RWPE1 (cell line): ENCODE results near the gene CELF6.

Source experiments
- CTCF ChIA-PET: fragments of 350-600 bp; sonication (Branson Sonifier 250); formaldehyde crosslinking; extraction: SDS; loops from one replicate; lab custom pipeline; 2021; lab: Yijun Ruan, JAX
- POLR2A ChIA-PET: fragments of 400-600 bp; formaldehyde crosslinking; extraction: SDS; loops from one replicate; lab custom pipeline; 2020; ENCODE audit warnings: antibody characterized with exemption; ENCODE audit not compliant: low non-redundant PET; lab: Yijun Ruan, JAX
- DNase-seq: peaks from one replicate; pipeline ENCODE4 v3.0.0; 2012; ENCODE audit warnings: low spot score
- H3K27ac ChIP-seq: fragments of 450-650 bp; 2 replicates; pipeline ENCODE4 v1.5.1; 2017
- TF ChIP-seq, protein P1 (sequence below): fragments of 450-650 bp; conservative IDR thresholded peaks from 2 replicates; pipeline ENCODE4 v1.5.1; 2017; ENCODE audit warnings: low read depth, mild to moderate bottlenecking

The CELF6 gene

DNA sequence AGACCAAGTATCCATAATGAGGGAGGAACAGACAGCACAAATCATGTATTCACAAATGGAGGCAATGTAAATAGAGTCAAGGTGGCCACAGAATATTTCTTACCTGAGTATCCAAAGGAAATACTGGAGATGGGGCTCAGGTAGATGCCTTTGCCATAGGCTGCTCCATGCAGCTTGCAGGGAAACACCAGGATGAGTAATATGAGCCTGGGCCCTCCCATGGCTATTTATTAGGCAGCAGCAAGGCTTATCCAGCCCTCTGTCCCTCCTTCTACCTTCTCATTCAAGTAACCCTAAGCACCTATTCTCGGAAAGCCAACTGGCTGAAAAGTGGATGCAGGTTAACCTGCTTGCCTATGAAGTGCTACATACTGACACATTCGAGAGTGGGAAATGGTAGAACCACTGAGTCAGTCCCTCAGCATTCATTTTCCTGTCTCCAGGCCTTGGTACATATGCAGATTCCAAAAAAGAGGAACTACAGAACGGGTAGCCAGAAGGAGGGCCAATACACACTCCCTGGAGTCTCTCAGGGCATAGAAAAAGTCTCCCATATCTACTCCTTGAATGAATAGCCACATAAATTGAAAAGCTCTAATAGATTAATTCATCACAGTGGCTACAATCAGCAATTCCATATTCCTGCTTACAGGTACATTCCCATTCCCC, 70.7 kb downstream of the CELF6 start:
- H3K27ac ChIP-seq: no peak overlapping the region
- ChIA-PET POLR2A (no interaction called here), CTCF (interaction anchor here (0.6 kb wide), 1 partner anchor 152 kb away, joined by 3 read pairs; no protein-coding TSS in a partner anchor)
- no peak for DNase-seq
- TF ChIP-seq, protein P1, sequence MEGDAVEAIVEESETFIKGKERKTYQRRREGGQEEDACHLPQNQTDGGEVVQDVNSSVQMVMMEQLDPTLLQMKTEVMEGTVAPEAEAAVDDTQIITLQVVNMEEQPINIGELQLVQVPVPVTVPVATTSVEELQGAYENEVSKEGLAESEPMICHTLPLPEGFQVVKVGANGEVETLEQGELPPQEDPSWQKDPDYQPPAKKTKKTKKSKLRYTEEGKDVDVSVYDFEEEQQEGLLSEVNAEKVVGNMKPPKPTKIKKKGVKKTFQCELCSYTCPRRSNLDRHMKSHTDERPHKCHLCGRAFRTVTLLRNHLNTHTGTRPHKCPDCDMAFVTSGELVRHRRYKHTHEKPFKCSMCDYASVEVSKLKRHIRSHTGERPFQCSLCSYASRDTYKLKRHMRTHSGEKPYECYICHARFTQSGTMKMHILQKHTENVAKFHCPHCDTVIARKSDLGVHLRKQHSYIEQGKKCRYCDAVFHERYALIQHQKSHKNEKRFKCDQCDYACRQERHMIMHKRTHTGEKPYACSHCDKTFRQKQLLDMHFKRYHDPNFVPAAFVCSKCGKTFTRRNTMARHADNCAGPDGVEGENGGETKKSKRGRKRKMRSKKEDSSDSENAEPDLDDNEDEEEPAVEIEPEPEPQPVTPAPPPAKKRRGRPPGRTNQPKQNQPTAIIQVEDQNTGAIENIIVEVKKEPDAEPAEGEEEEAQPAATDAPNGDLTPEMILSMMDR: no peak

DNA sequence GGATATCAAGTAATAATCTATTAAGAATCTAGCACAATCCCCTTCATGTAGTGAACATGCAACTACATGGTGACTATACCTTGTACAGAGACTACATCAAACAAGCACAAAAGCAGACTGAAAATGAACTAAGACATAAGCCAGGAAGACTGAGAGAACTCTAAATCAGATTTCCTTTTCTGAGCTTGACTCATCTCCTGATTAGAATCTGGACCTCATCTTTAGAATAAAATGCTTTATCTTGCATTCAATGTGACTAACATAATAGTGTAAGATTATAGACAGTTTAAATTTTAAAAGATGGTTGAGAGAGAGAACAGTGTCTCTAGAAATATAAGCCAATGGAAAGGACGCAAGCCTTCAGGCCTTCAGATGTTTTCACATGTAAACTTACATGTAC, 71.4 kb downstream of the CELF6 start:
- DNase-seq: no peak
- H3K27ac ChIP-seq: no peak overlapping the region
- ChIA-PET POLR2A (no interaction called here), CTCF (interaction anchor here (0.6 kb wide), 1 partner anchor 153 kb away, joined by 3 read pairs; no protein-coding TSS in a partner anchor)
- TF ChIP-seq, protein P1: no peak

DNA sequence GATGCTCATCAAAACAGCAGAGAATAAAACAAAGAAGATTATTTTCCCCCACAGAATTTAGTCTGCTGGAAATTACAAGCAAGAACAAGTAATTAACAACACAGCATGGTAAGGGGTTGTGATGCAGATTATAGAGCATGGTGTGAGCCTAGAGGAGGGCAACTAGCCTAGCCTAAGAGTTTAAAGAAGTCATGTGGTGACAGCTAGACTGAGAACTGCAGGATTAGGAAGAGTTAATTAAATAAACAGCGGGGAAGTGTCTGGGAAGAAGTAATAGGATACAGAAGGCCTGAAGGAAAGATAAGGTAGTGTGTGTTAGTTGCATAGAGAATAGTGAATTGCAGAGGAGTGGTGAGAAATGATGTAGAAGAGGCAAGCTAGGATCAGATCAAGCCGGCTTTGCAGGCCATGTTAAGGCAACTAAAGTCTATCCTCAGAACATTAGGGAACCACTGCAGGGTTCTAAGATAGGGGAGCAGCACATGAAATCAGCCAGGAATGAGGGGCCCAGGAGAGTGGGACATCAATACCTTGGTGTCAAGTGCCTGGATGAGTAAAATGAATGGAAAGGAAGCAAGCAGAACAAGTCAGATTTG, 77.1 kb downstream of the CELF6 start:
- no peak overlapping the region for H3K27ac ChIP-seq
- DNase-seq: no peak
- ChIA-PET CTCF (interaction anchor here (1.1 kb wide), 1 partner anchor 14 kb away, joined by 3 read pairs; no protein-coding TSS in a partner anchor), POLR2A (no interaction called here)
- TF ChIP-seq, protein P1: no peak

DNA sequence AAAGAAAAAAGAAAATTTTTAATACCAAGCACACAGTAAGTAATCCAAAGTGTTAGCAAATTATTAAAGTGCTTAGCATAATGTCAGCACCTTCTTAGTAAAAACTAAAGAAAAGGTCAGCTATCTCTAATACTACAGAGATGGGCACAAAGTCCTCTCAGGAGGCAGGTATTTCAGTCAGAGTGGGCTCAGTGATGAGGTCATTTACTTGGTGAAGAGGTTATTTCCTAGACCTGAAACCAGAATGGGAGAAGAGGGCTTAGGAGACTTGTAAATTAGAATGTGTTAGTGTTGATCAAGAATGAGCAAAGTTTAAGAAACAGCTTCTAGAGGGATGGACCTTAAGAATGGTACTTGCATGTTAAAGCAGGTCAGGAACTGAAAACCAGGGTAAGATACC, 80.3 kb downstream of the CELF6 start:
- ChIA-PET POLR2A (interaction anchor here (1.1 kb wide), 1 partner anchor 122 kb away, joined by 3 read pairs; the partner anchor contains the start of genes MYO9A and SENP8), CTCF (interaction anchor here (1.0 kb wide), 1 partner anchor 33 kb away, joined by 4 read pairs; no protein-coding TSS in a partner anchor)
- no peak for DNase-seq
- no peak overlapping the region for H3K27ac ChIP-seq
- TF ChIP-seq, protein P1: no peak

DNA sequence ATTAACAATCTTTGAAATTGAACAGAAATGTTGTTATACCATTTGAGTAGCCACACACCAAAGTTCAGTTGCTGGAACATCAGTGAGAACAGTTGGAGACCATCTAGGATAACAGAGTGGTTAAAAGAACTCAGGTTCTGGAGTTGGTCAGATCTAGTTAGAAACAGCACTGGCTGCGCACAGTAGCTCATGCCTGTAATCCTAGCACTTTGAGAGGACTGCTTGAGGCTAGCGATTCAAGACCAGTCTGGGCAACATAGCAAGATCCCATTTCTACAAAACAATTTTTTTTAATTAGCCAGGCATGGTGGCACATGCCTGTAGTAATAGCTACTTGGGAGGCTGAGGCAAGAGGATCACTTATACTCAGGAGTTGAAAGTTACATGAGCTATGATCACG, 81.4 kb downstream of the CELF6 start:
- POLR2A ChIA-PET: interaction anchor here (0.9 kb wide), 1 partner anchor 9 kb away, joined by 8 read pairs; no protein-coding TSS in a partner anchor
- TF ChIP-seq, protein P1: no peak
- CTCF ChIA-PET: interaction anchor here (0.7 kb wide), 1 partner anchor 55 kb away, joined by 4 read pairs; no protein-coding TSS in a partner anchor
- no peak overlapping the region for H3K27ac ChIP-seq
- DNase-seq: no peak

DNA sequence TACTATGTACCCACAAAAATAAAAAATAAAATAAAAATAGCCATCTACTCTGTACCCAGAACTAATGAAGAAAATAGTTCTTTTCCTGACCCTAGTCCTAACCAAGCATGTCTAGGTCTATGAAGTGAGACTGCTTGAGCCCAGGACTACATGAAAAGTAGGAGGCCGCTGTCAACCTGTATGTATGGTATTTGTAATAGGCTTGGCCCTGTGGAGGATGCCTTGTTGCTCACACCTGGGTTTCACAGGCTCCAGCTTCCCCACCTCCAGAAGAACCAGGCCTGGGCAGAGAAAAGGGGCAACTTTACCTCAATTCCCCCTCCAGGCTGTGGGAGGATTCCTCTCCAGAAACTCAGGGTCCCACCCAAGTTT, 82.1 kb downstream of the CELF6 start:
- no peak for DNase-seq
- CTCF ChIA-PET: interaction anchor here (0.6 to 0.7 kb wide), 2 partner anchors 23 to 484 kb away, joined by 3 to 8 read pairs; no protein-coding TSS in a partner anchor
- peak overlapping the region; percentile 92 for H3K27ac ChIP-seq
- TF ChIP-seq, protein P1: no peak
- POLR2A ChIA-PET: interaction anchor here (0.5 to 0.9 kb wide), 2 partner anchors 8 to 37 kb away, joined by 3 to 8 read pairs; no protein-coding TSS in a partner anchor
